ENCODE data around the gene BUB3. TPM values are rescaled to one million over a fixed set of nuclear protein-coding genes. Genes with fewer than 3 reads are reported as not detected.

Gene BUB3
- total and polyA plus RNA-seq, 2 of the 8 experiments (the other 6 are each of a cell fraction or from before 2014, with no cell fraction given): 183 to 207 TPM

- Histone ChIP-seq H2AK5ac (ENCODE audit: low read depth, low read length) (no peak overlapping the region), H3K27ac (ENCODE audit: low read depth, low read length) (no peak overlapping the region), H3K4me1 (replicated peaks in 1 of 4; ENCODE audit: control insufficient read depth in 3 of 4, insufficient read depth in 4 of 4, low read length in 3 of 4) (peaks cover 8 to 28% (median 19%) of the 10 kb centered on the region in 4 experiments), H4K20me1 (replicated peaks in 1 of 2; ENCODE audit: control insufficient read depth in 1 of 2, insufficient read depth in 2 of 2, low read length in 2 of 2) (peaks cover 10 to 20% of the 10 kb centered on the region in 2 experiments), H3K9me3 (ENCODE audit: insufficient read depth in 2 of 2, low read depth in 1 of 2, low read length in 1 of 2) (no peaks in the 10 kb centered on the region), H3K4me2 (ENCODE audit: insufficient read depth in 1 of 2, low read depth in 2 of 2, low read length in 2 of 2) (no peak overlapping the region; a peak in 2 of 4 replicates), H2BK20ac (ENCODE audit: low read length) (peak overlapping the region; percentile 25; the same call in 1 of the 2 replicates), H4K5ac (ENCODE audit: insufficient read length, low read depth, low read length) (no peak overlapping the region), H3K4ac (replicated peaks; ENCODE audit: insufficient read length, low read depth, low read length) (no peak overlapping the region), H3K36me3 (ENCODE audit: control insufficient read depth in 2 of 4, insufficient read depth in 4 of 4, low read length in 3 of 4) (peaks cover 5 to 35% (median 19%) of the 10 kb centered on the region in 4 experiments), H2AFZ (ENCODE audit: low read length) (no peak overlapping the region), H2BK5ac (ENCODE audit: low read depth, low read length) (no peak overlapping the region; the same call in 1 of the 2 replicates), H2BK120ac (replicated peaks; ENCODE audit: low read depth, low read length) (peak overlapping the region; percentile 51), H4K8ac (ENCODE audit: extremely low read depth, insufficient read depth, low read length) (no peak overlapping the region), H3K23me2 (ENCODE audit: low read depth, low read length) (peaks cover 19% of the 10 kb centered on the region), H2BK12ac (ENCODE audit: low read depth, low read length) (no peak overlapping the region; the same call in 1 of the 2 replicates), H3K18ac (ENCODE audit: extremely low read depth, low read length) (no peak overlapping the region; the same call in 1 of the 2 replicates), H3K79me2 (ENCODE audit: control insufficient read depth in 1 of 2, insufficient read depth in 2 of 2, low read length in 2 of 2) (peaks cover 16 to 40% of the 10 kb centered on the region in 2 experiments), H4K91ac (replicated peaks; ENCODE audit: insufficient read length, low read length) (peak overlapping the region; percentile 8), H3K9ac (replicated peaks in 1 of 4; ENCODE audit: extremely low read depth in 1 of 4, low read depth in 3 of 4, low read length in 3 of 4) (no peak overlapping the region), H3K23ac (ENCODE audit: insufficient read length) (no peak overlapping the region), H2BK15ac (ENCODE audit: low read length) (no peak overlapping the region; the same call in 1 of the 2 replicates), H3K4me3 (ENCODE audit: extremely low read depth in 1 of 4, insufficient read depth in 2 of 4, low read depth in 3 of 4, low read length in 4 of 4) (no peak overlapping the region), H3K56ac (replicated peaks; ENCODE audit: insufficient read length, low read depth, low read length) (no peak overlapping the region), H3K79me1 (ENCODE audit: low read depth, low read length) (peaks cover 9% of the 10 kb centered on the region; the same call in 1 of the 2 replicates), H3K27me3 (replicated peaks in 1 of 4; ENCODE audit: control insufficient read depth in 3 of 4, extremely low read depth in 1 of 4, insufficient read depth in 3 of 4, low read length in 3 of 4) (peaks cover 21 to 45% (median 32%) of the 10 kb centered on the region in 4 experiments; a peak in 6 of 7 replicates), H3K14ac (ENCODE audit: insufficient read length) (no peak overlapping the region)
- POLR2A ChIA-PET (ENCODE audit: partially characterized antibody): interaction anchor here (0.6 to 4.3 kb wide), 9 partner anchors 8 to 783 kb away, joined by 3 to 22 read pairs (median 3); no protein-coding TSS in a partner anchor
- DNase-seq (ENCODE audit: low read depth in 1 of 2, low spot score in 2 of 2): no peak
- FAIRE-seq: no peak
- CTCF ChIA-PET (ENCODE audit: partially characterized antibody): interaction anchor here (0.9 to 2.6 kb wide), 4 partner anchors 14 to 310 kb away, joined by 3 to 7 read pairs (median 4); no protein-coding TSS in a partner anchor
- 36% methylated on average over 9 of the region's 9 CpGs; no CpG with 5 or more reads in 1 of the 2 experiments for WGBS, 2 experiments (ENCODE audit: extremely low coverage in 1 of 2, insufficient coverage in 1 of 2, insufficient read length in 1 of 2, insufficient replicate concordance in 2 of 2, low coverage in 1 of 2, low lambda C conversion rate in 2 of 2, missing lambda C conversion rate in 1 of 2)
- TF ChIP-seq SIX5 (IDR thresholded peaks at IDR 0.05; ENCODE audit: low read depth, low read length): no peak
- TF ChIP-seq, protein P1, sequence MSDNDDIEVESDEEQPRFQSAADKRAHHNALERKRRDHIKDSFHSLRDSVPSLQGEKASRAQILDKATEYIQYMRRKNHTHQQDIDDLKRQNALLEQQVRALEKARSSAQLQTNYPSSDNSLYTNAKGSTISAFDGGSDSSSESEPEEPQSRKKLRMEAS (IDR thresholded peaks at IDR 0.05): no peak
- TF ChIP-seq TEAD4 (IDR thresholded peaks at IDR 0.05; ENCODE audit: low read depth, low read length): no peak
- peak; percentile 99 for TF ChIP-seq E2F6 (IDR thresholded peaks at IDR 0.05)
- 0 out of 2 replicates have a peak, but pooled peaks have one; percentile 39 for TF ChIP-seq YY1 (IDR thresholded peaks at IDR 0.05; ENCODE audit: low read depth, low read length)
- TF ChIP-seq RFX5 (IDR thresholded peaks at IDR 0.05; ENCODE audit: borderline replicate concordance, low read depth, low read length): no peak
- TF ChIP-seq CHD1 (IDR thresholded peaks at IDR 0.05; ENCODE audit: low read depth, low read length): no peak
- TF ChIP-seq KDM4A (IDR thresholded peaks at IDR 0.05; ENCODE audit: low read depth, low read length, severe bottlenecking): no peak
- TF ChIP-seq POLR2A (IDR thresholded peaks at IDR 0.05; ENCODE audit: control extremely low read depth in 1 of 2, low read depth in 2 of 2, low read length in 2 of 2): no peak
- TF ChIP-seq TAF7 (optimal IDR thresholded peaks at IDR 0.05; ENCODE audit: borderline replicate concordance, low read depth, low read length): no peak
- no peak for TF ChIP-seq TCF12 (IDR thresholded peaks at IDR 0.05; ENCODE audit: low read depth, low read length)
- no peak for TF ChIP-seq SP1 (IDR thresholded peaks at IDR 0.05; ENCODE audit: low read depth, low read length)
- TF ChIP-seq HDAC6 (IDR thresholded peaks at IDR 0.05; ENCODE audit: low read depth, low read length): no peak
Measured at GRCh38 chr10:123153486-123154091, 613 bp upstream of the BUB3 start.

Measured in H1 (cell line).